HG02870 (cell line): ENCODE results near the gene PHACTR1.
"Not testable (repeated sequence)": the region's sequence is repeated elsewhere in the genome, so short reads cannot be mapped to it uniquely, and the experiment has no call there.

Experiments
- ATAC-seq: cut with Tn5 transposase; IDR thresholded peaks from one replicate; pipeline ENCODE4 v1.9.1; 2021; ENCODE audit warnings: mild to moderate bottlenecking, moderate library complexity; ENCODE audit not compliant: unreplicated experiment

The PHACTR1 gene

GRCh38 chr6:12716298-12716916 lies at the start of gene PHACTR1:
PHACTR1 (plus strand) TSS chr6:12716767.
- ATAC-seq, result no peak

- no peak for ATAC-seq
These were observed 49.7 kb upstream of the PHACTR1 start for GRCh38 chr6:12666886-12667285.

GRCh38 chr6:12675931-12676330 lies 40.6 kb upstream of the PHACTR1 start:
- no peak for ATAC-seq

- no peak for ATAC-seq
These were observed 37.2 kb upstream of the PHACTR1 start for GRCh38 chr6:12679341-12679740.

- ATAC-seq, result no peak
These were observed 23.4 kb upstream of the PHACTR1 start for GRCh38 chr6:12693122-12693521.

GRCh38 chr6:12698298-12698697 lies 18.3 kb upstream of the PHACTR1 start:
- no peak for ATAC-seq

- ATAC-seq, result no peak
These were observed 11.6 kb upstream of the PHACTR1 start for GRCh38 chr6:12704946-12705345.

GRCh38 chr6:12709116-12709515 lies 7.5 kb upstream of the PHACTR1 start:
- ATAC-seq, result no peak

- ATAC-seq, result no peak
These were observed 6.9 kb upstream of the PHACTR1 start for GRCh38 chr6:12709556-12710232.

GRCh38 chr6:12710921-12711320 lies 5.6 kb upstream of the PHACTR1 start:
- ATAC-seq, result no peak

GRCh38 chr6:12714022-12714421 lies 2.5 kb upstream of the PHACTR1 start:
- ATAC-seq, result no peak

- ATAC-seq, result no peak
These were observed 1.1 kb upstream of the PHACTR1 start for GRCh38 chr6:12715437-12715836.

GRCh38 chr6:12717356-12717755 lies 789 bp downstream of the PHACTR1 start:
- ATAC-seq, result no peak

- ATAC-seq, result no peak
These were observed 1.4 kb downstream of the PHACTR1 start for GRCh38 chr6:12718015-12718414.

GRCh38 chr6:12719017-12719416 lies 2.5 kb downstream of the PHACTR1 start:
- no peak for ATAC-seq

- ATAC-seq, result no peak
These were observed 3.7 kb downstream of the PHACTR1 start for GRCh38 chr6:12720310-12720709.

GRCh38 chr6:12725263-12725662 lies 8.7 kb downstream of the PHACTR1 start:
- ATAC-seq, result no peak

GRCh38 chr6:12729467-12729866 lies 12.9 kb downstream of the PHACTR1 start:
- no peak for ATAC-seq

- not testable (repeated sequence) for ATAC-seq
These were observed 14.2 kb downstream of the PHACTR1 start for GRCh38 chr6:12730809-12731208.

GRCh38 chr6:12733876-12734275 lies 17.3 kb downstream of the PHACTR1 start:
- no peak for ATAC-seq

- ATAC-seq, result no peak
These were observed 19.2 kb downstream of the PHACTR1 start for GRCh38 chr6:12735786-12736185.

- ATAC-seq, result no peak
These were observed 31.8 kb downstream of the PHACTR1 start for GRCh38 chr6:12748411-12748810.
